ENCODE data around the gene TNN. TPM values are rescaled to one million over a fixed set of nuclear protein-coding genes. Genes with fewer than 3 reads are reported as not detected.

The TNN gene
- total RNA-seq, 3 donors from 2014 or later: 0.06 TPM; not detected in 2

DNA sequence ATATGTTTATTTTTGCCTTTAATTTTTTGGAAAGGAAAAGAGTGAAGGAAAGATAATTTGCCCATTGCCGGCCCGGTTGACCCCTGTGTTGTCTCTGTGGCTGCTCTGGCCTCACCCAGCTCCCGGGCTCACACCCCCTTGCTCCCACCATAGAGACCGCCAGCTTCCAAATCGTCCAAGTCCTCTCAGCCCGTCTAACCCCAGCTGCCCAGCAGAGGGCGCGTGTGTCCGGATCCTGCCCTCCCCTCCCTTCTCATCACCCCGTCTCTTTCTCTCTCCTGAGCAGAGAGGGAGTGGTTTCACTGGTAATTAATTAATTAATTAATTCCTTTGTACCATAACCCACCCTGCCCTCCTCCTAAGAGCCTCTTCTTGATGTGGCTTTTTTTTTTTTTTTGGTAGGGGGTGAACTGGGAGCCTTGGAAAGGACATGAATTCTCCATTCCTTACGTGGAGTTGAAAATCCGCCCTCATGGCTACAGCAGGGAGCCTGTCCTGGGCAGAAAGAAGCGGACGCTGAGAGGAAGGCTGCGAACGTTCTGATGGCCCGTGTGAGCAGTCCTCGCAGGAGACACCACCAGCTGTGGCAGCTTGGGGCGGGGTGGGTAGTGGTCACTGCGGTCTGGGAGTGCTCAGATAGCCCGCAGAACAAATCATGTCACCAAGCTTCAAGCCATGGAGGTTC lies 79.0 kb downstream of the TNN start:
- Histone ChIP-seq H3K4me1 (ENCODE audit: low read depth) (no peaks in the 10 kb centered on the region), H3K9me3 (no peaks in the 10 kb centered on the region), H3K36me3 (ENCODE audit: low read depth) (no peaks in the 10 kb centered on the region), H3K4me3 (no peak overlapping the region)
- ATAC-seq: peak; percentile 75
- intact Hi-C loops (cut with DNase I, micrococcal nuclease): no loop called here
- DNase-seq: peak; percentile 63 to 75 (median 74)
- TF ChIP-seq, protein P1, sequence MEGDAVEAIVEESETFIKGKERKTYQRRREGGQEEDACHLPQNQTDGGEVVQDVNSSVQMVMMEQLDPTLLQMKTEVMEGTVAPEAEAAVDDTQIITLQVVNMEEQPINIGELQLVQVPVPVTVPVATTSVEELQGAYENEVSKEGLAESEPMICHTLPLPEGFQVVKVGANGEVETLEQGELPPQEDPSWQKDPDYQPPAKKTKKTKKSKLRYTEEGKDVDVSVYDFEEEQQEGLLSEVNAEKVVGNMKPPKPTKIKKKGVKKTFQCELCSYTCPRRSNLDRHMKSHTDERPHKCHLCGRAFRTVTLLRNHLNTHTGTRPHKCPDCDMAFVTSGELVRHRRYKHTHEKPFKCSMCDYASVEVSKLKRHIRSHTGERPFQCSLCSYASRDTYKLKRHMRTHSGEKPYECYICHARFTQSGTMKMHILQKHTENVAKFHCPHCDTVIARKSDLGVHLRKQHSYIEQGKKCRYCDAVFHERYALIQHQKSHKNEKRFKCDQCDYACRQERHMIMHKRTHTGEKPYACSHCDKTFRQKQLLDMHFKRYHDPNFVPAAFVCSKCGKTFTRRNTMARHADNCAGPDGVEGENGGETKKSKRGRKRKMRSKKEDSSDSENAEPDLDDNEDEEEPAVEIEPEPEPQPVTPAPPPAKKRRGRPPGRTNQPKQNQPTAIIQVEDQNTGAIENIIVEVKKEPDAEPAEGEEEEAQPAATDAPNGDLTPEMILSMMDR (IDR thresholded peaks at IDR 0.05): peak; percentile 69

DNA sequence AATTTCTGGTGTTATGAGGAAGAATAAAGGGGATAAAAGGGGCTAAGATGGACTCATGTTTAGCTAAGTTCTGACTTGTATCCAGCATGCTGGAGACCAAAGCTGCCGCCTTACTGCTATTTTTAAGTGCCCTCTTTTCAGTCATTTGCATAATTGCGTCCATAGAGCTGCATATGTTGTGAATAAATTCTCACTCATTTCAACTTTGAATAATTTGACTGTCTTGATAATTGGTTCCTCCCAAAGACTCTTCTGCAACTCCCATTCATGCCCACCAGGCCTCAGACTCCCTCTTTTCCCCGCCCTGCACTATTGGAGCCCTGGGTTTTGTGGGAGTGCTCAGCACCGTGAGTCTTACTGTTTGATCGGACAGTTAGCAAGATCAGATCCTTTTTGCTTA lies 79.9 kb downstream of the TNN start:
- DNase-seq: no peak
- intact Hi-C loops (cut with DNase I, micrococcal nuclease): no loop called here
- H3K4me1 ChIP-seq (ENCODE audit: low read depth): no peaks in the 10 kb centered on the region

DNA sequence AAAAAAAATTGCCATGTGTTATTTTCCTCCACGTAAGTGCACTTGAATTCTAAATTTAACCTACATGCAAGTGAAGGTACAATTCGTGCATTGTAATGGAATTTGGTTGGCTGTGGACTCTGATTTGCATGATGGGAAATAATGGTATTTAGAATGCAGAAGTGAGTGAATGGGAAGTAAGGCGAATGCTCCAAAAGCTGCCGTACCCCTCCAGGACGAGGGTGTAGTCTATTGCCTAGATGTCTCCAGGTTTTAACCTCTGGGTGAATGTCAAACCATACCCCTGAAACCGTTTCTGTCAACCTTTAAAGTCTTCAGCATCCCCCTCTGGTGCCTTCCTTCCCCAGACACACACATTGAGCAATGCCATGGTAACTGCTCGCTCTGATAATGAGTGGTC lies 80.4 kb downstream of the TNN start:
- TF ChIP-seq, protein P1 (IDR thresholded peaks at IDR 0.05): no peak
- DNase-seq: no peak
- Histone ChIP-seq H3K4me1 (ENCODE audit: low read depth) (no peaks in the 10 kb centered on the region), H3K36me3 (ENCODE audit: low read depth) (no peaks in the 10 kb centered on the region), H3K4me3 (no peak overlapping the region), H3K9me3 (no peaks in the 10 kb centered on the region)
- ATAC-seq: no peak
- intact Hi-C loops (cut with DNase I, micrococcal nuclease): no loop called here

More for the DNA sequence above, 79.9 kb downstream of the TNN start:
- no peak overlapping the region for H3K4me3 ChIP-seq
- ATAC-seq: no peak
- TF ChIP-seq, protein P1 (IDR thresholded peaks at IDR 0.05): no peak
- H3K36me3 ChIP-seq (ENCODE audit: low read depth): no peaks in the 10 kb centered on the region
- no peaks in the 10 kb centered on the region for H3K9me3 ChIP-seq

DNA sequence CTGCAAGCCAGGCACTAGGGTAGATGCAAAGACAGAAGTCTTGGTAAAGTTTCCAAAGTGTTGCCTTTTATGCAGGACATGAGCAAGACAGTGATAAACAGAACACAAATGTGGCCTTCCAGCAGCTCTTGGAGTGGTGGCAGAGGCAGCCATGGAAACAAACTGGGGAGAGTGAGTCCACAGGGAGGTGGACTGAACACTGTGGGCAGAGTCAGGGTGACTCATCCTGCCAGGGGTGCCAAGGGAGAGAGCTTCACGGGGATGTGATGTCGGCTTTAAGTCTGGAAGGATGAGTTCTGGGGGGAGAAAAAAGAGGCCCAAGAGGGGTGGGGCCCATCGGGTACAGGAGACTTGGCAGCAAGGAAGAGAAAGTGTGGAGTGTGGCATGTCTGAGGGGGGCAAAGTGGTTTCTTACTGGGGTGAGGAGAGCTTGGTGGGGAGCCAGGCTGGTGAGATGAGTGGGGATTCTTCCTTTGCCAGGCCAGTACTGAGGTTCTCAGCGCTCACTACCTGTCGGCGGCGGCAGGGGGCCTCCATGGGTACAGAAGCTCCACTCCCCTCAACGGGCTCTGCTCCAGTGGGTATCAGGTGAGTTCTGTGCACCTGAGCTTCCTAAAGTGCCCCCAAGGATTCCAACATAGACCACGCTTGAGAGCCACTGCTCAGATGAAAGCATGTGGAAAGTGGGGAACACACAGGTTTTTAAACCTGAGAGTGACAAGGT lies 83.1 kb downstream of the TNN start:
- intact Hi-C loops (cut with DNase I, micrococcal nuclease): loop anchor here in 1 of 2 donors (5.0 kb wide), 1 partner anchor 167 kb away; no protein-coding TSS in a partner anchor
- TF ChIP-seq, protein P1 (IDR thresholded peaks at IDR 0.05): no peak
- no peak for ATAC-seq

DNA sequence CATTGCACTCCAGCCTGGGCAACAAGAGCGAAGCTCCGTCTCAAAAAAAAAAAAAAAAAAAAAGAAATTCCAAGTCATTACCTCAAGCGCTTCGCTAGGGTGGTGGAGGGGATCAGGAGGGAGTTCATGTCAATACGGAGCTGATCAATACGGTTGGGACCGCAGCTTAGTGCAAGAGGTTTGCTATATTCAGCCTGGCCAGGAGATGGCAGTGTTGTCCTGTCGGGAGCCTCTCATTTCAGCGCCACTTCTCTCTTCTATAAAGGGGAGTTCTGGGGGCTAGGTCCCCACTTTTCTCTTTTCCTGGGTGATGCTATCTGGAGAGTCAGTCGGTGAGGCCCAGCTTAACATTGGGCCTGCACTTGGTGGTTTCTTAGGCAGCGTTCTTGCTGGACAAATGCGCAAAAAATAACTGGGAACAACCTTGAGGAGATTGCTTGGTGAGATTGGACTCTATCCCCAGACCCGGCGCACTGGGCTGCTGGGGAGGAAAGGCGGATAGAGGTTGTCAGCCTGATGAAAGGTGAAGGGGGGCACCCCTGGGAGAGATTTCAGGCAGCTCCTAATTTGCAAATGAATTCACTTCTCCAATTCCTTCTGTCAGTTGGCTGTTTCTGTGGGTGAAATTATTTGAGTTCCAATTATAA lies 84.5 kb downstream of the TNN start:
- peak; percentile 79 for ATAC-seq
- H3K4me3 ChIP-seq: no peak overlapping the region
- H3K9me3 ChIP-seq: no peaks in the 10 kb centered on the region
- peak in 2 of 3 donors; percentile 57 to 72 for DNase-seq
- TF ChIP-seq, protein P1 (IDR thresholded peaks at IDR 0.05): peak; percentile 50
- no peaks in the 10 kb centered on the region for H3K36me3 ChIP-seq (ENCODE audit: low read depth)
- intact Hi-C loops (cut with DNase I, micrococcal nuclease): loop anchor here (2.0 to 5.0 kb wide), 2 partner anchors 165 to 167 kb away; no protein-coding TSS in a partner anchor
- H3K4me1 ChIP-seq (ENCODE audit: low read depth): no peaks in the 10 kb centered on the region

More for the DNA sequence above, 83.1 kb downstream of the TNN start:
- no peak for DNase-seq
- Histone ChIP-seq H3K36me3 (ENCODE audit: low read depth) (no peaks in the 10 kb centered on the region), H3K4me1 (ENCODE audit: low read depth) (no peaks in the 10 kb centered on the region), H3K4me3 (no peak overlapping the region), H3K9me3 (no peaks in the 10 kb centered on the region)

Measured in mucosa of descending colon (tissue), 3 donors.